ENCODE measurements around the gene SYTL2. TPM values are rescaled to one million over a fixed set of nuclear protein-coding genes. Genes with fewer than 3 reads are reported as not detected.

Gene SYTL2
- total RNA-seq, 1 donor, result 19.9 TPM

DNA sequence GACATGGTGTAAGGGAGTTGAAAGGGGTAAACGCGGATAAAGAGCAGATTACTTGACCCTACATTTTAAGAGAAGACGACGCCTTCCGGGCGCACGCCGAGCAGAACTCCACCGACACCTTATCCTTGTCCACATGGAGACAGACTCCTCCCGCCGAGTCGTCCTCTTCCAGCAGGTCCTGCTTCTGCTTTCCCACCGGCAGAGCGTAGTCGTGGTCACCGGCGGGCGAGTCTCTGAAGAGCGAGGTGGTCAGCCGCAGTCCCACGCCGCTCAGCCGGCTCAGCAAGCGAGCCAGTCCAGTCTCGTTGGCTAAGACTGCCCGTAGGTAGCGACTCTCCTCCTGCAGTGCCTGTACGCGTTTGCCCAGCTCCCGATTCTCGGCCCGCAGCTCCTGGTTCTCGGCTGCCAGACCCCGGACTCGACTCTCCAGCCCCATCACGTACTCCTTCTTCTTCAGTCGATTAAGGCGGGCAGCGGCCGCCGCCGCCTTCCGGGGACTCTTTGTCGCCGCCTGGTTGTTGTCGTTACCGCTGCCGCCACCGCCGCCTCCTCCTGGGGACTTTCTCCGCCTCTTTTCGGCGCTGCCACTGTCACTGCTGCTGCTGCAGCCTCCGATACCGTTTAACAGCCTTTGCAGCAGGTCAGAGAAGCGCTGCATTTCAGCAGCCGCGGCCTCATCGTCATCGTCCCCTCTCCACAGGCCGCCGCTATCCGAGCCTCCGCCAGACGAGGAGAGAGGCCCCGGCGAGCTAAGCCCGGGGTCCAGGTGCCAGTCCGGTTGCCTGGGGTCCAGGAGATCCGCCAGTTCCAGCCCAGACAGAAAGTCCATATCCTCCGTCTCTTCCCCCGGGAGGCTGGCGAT is 147.0 kb downstream of the SYTL2 start:
- H3K79me2 ChIP-seq (ENCODE audit: insufficient read depth, low read length), result peaks cover 54% of the 10 kb centered on the region
- peak overlapping the region; percentile 90 for H3K4me2 ChIP-seq (ENCODE audit: insufficient read depth, low read length)
- H3K27me3 ChIP-seq (ENCODE audit: insufficient read depth, low read length), result no peaks in the 10 kb centered on the region
- H3K4me1 ChIP-seq (ENCODE audit: insufficient read depth, low read length), result peaks cover 23% of the 10 kb centered on the region
- H3K9me3 ChIP-seq (ENCODE audit: low read depth, low read length), result no peaks in the 10 kb centered on the region
- H2AFZ ChIP-seq (ENCODE audit: low read length), result peak overlapping the region; percentile 30
- peak overlapping the region; percentile 91 for H3K4me3 ChIP-seq (ENCODE audit: insufficient read depth, low read length)
- H4K20me1 ChIP-seq (ENCODE audit: insufficient read depth, low read length), result peaks cover 43% of the 10 kb centered on the region
- peaks cover 10% of the 10 kb centered on the region for H3K36me3 ChIP-seq (ENCODE audit: insufficient read depth, low read length)
- DNase-seq (ENCODE audit: insufficient read length, low spot score, missing footprints), result peak; percentile 76
- TF ChIP-seq, protein P1, sequence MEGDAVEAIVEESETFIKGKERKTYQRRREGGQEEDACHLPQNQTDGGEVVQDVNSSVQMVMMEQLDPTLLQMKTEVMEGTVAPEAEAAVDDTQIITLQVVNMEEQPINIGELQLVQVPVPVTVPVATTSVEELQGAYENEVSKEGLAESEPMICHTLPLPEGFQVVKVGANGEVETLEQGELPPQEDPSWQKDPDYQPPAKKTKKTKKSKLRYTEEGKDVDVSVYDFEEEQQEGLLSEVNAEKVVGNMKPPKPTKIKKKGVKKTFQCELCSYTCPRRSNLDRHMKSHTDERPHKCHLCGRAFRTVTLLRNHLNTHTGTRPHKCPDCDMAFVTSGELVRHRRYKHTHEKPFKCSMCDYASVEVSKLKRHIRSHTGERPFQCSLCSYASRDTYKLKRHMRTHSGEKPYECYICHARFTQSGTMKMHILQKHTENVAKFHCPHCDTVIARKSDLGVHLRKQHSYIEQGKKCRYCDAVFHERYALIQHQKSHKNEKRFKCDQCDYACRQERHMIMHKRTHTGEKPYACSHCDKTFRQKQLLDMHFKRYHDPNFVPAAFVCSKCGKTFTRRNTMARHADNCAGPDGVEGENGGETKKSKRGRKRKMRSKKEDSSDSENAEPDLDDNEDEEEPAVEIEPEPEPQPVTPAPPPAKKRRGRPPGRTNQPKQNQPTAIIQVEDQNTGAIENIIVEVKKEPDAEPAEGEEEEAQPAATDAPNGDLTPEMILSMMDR (IDR thresholded peaks at IDR 0.05; ENCODE audit: extremely low read depth, low read depth, low read length), result peak; percentile 28
- peak overlapping the region; percentile 97 for H3K27ac ChIP-seq (ENCODE audit: low read depth, low read length)

DNA sequence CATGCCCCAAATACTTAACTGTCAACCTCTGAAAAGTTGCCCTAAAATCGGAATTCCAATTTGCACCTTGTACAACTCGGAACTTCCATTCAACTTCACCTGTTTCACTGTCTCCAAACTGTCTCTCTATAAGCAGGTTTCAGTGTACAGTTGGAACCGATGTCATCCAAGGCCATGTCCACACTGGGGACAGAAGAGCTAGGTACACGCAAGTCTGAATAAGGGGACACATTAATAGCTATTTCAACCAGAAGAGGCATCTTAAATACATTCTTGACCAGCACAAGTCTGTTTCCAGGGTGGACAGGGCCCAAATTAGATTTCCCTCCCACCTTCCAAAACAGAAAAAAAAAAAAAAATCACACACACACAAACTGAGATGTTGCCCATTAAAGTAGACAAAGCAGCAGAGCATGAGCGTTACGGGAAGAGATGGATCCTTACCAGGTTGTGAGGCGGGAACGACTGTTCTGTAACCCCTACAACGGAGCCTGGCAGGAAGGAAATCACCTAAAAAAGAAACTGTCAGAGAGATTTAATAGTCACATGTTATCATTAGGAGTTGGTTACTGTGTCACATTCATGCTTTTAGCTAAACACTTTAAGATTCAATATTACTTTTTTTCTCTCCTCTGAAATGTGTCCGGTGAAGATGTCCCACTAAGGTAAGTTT is 147.7 kb downstream of the SYTL2 start:
- H3K27me3 ChIP-seq (ENCODE audit: insufficient read depth, low read length), result no peaks in the 10 kb centered on the region
- H3K27ac ChIP-seq (ENCODE audit: low read depth, low read length), result peak overlapping the region; percentile 97
- H3K4me2 ChIP-seq (ENCODE audit: insufficient read depth, low read length), result peak overlapping the region; percentile 90
- DNase-seq (ENCODE audit: insufficient read length, low spot score, missing footprints), result peak; percentile 74
- H3K79me2 ChIP-seq (ENCODE audit: insufficient read depth, low read length), result peaks cover 60% of the 10 kb centered on the region
- H3K9me3 ChIP-seq (ENCODE audit: low read depth, low read length), result no peaks in the 10 kb centered on the region
- no peak overlapping the region for H2AFZ ChIP-seq (ENCODE audit: low read length)
- peaks cover 23% of the 10 kb centered on the region for H3K4me1 ChIP-seq (ENCODE audit: insufficient read depth, low read length)
- peaks cover 18% of the 10 kb centered on the region for H3K36me3 ChIP-seq (ENCODE audit: insufficient read depth, low read length)
- peaks cover 45% of the 10 kb centered on the region for H4K20me1 ChIP-seq (ENCODE audit: insufficient read depth, low read length)
- TF ChIP-seq, protein P1 (IDR thresholded peaks at IDR 0.05; ENCODE audit: extremely low read depth, low read depth, low read length), result no peak
- H3K4me3 ChIP-seq (ENCODE audit: insufficient read depth, low read length), result peak overlapping the region; percentile 91

DNA sequence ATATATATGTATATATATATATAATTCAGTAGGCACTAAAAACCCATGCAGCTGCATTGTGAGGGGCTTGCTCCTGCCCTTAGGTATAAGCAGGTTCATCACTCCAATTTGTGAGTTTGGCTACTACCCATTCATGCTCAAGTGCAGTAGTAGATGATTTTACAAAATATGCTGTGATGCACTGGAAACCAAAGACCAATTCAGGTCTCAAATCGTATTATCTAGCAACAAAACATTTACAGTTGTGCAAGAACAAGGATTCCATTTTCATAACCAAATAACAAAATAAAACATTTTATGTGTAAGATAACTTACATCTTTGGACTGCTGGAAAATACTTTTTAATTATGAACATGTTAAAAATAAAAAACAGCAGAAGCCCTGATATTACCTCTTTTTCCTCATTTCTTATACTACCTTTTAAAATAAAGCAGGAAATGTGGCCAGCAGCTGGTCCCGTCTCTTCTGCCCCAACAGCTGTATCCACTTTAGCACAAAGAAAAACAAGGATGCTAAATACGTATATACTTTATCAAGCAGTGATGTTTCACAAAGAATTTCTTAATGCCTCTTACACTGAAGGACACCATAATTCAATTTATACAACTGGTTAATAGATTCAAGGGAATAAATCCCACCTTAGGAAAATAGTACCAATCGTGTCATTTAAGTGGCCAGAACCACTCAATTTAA is 148.8 kb downstream of the SYTL2 start:
- peaks cover 45% of the 10 kb centered on the region for H4K20me1 ChIP-seq (ENCODE audit: insufficient read depth, low read length)
- H3K4me1 ChIP-seq (ENCODE audit: insufficient read depth, low read length), result peaks cover 23% of the 10 kb centered on the region
- peaks cover 28% of the 10 kb centered on the region for H3K36me3 ChIP-seq (ENCODE audit: insufficient read depth, low read length)
- H3K4me3 ChIP-seq (ENCODE audit: insufficient read depth, low read length), result peak overlapping the region; percentile 91
- no peaks in the 10 kb centered on the region for H3K27me3 ChIP-seq (ENCODE audit: insufficient read depth, low read length)
- no peak overlapping the region for H2AFZ ChIP-seq (ENCODE audit: low read length)
- peak overlapping the region; percentile 90 for H3K4me2 ChIP-seq (ENCODE audit: insufficient read depth, low read length)
- H3K9me3 ChIP-seq (ENCODE audit: low read depth, low read length), result no peaks in the 10 kb centered on the region
- TF ChIP-seq, protein P1 (IDR thresholded peaks at IDR 0.05; ENCODE audit: extremely low read depth, low read depth, low read length), result no peak
- peaks cover 67% of the 10 kb centered on the region for H3K79me2 ChIP-seq (ENCODE audit: insufficient read depth, low read length)
- DNase-seq (ENCODE audit: insufficient read length, low spot score, missing footprints), result peak; percentile 45
- H3K27ac ChIP-seq (ENCODE audit: low read depth, low read length), result peak overlapping the region; percentile 97
